Thymus (tissue), 11 donors: Measurements from ENCODE around the gene EMILIN1. TPM values are rescaled to one million over a fixed set of nuclear protein-coding genes. Genes with fewer than 3 reads are reported as not detected.
"Not testable (repeated sequence)": the region's sequence is repeated elsewhere in the genome, so short reads cannot be mapped to it uniquely, and the experiment has no call there.

ENCODE experiments used
- DNase-seq, 9 donors: peaks; one replicate each; pipeline ENCODE4 v3.0.0-alpha.2; 2013; ENCODE audit warnings: low spot score in 9 of 9, low read depth in 6 of 9, missing footprints in 1 of 9
- H3K27ac ChIP-seq, 2 donors: one replicate each; pipeline ENCODE4 v1.5.1; 2013; ENCODE audit warnings: control low read depth in 1 of 2, low read depth in 1 of 2, low read length in 1 of 2, mild to moderate bottlenecking in 1 of 2, moderate library complexity in 1 of 2
- H3K27me3 ChIP-seq, 2 donors: one replicate each; pipeline ENCODE4 v1.5.1; 2013; ENCODE audit warnings: low read length in 1 of 2; ENCODE audit not compliant: control insufficient read depth in 2 of 2, insufficient read depth in 1 of 2
- H3K36me3 ChIP-seq, 2 donors: one replicate each; pipeline ENCODE4 v1.5.1; 2013; ENCODE audit warnings: low read length in 1 of 2, mild to moderate bottlenecking in 1 of 2, moderate library complexity in 1 of 2; ENCODE audit not compliant: control insufficient read depth in 2 of 2, insufficient read depth in 2 of 2
- H3K4me1 ChIP-seq, 2 donors: one replicate each; pipeline ENCODE4 v1.5.1; 2013; ENCODE audit warnings: low read length in 2 of 2; ENCODE audit not compliant: control insufficient read depth in 2 of 2, insufficient read depth in 2 of 2
- H3K4me3 ChIP-seq, 2 donors: one replicate each; pipeline ENCODE4 v1.5.1; 2013; ENCODE audit warnings: low read length in 2 of 2, control low read depth in 1 of 2, mild to moderate bottlenecking in 1 of 2
- H3K9me3 ChIP-seq, 2 donors: one replicate each; pipeline ENCODE4 v1.5.1; 2013; ENCODE audit warnings: low read length in 1 of 2, mild to moderate bottlenecking in 1 of 2; ENCODE audit not compliant: control insufficient read depth in 2 of 2, insufficient read depth in 1 of 2
- WGBS: extraction: QIAGEN DNeasy Blood & Tissue Kit; methylation state at CpG from one replicate; pipeline ENCODE4 v1.1.7; 2013; 5-methylcytosine and 5-hydroxymethylcytosine counted together
- polyA plus RNA-seq: library from polyadenylated mRNA; stranded (reverse); fragments of 200-250 nt; gene quantifications from one replicate; pipeline ENCODE4 v1.2.3, GENCODE V29; 2013
- total RNA-seq: library from RNA; stranded (reverse); fragments of 120-200 nt; gene quantifications from one replicate; pipeline ENCODE4 v1.2.4, GENCODE V29; 2013
- donor health status: healthy.

The EMILIN1 gene
- total and polyA plus RNA-seq, 2 donors: 8.9 to 9.2 TPM

DNA sequence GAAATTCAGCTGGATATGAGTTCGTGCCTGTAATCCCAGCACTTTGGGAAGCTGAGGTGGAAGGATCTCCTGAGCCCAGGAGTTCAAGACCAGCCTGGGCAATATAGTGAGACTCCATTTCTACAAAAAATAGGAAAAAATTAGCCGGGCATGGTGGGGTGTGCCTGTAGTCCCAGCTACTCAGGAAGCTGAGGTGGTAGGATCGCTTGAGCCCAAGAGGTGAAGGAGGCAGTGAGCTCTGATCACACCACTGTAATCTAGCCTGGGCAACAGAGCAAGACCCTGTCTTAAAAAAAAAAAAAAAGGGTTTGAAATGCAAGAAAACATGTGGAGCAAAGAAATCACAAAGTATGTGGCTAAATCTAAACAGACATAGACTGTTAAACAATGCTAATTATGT is 30.7 kb downstream of the EMILIN1 start:
- H3K27me3 ChIP-seq: peaks cover 0 to 8% of the 10 kb centered on the region in 2 donors
- H3K4me1 ChIP-seq: no peaks in the 10 kb centered on the region
- WGBS: 95% methylated on average over 3 of the region's 3 CpGs
- H3K27ac ChIP-seq: no peak overlapping the region
- H3K36me3 ChIP-seq: no peaks in the 10 kb centered on the region
- no peaks in the 10 kb centered on the region for H3K9me3 ChIP-seq
- no peak for DNase-seq
- H3K4me3 ChIP-seq: no peak overlapping the region

- H3K9me3 ChIP-seq, H3K4me3 ChIP-seq, DNase-seq, H3K36me3 ChIP-seq, H3K4me1 ChIP-seq, H3K27ac ChIP-seq: not testable (repeated sequence)
- peaks cover 0 to 15% of the 10 kb centered on the region in 2 donors for H3K27me3 ChIP-seq
- 79% methylated on average over 24 of the region's 24 CpGs for WGBS
These were observed 32.4 kb downstream of the EMILIN1 start for GRCh38 chr2:27110603-27111352.

DNA sequence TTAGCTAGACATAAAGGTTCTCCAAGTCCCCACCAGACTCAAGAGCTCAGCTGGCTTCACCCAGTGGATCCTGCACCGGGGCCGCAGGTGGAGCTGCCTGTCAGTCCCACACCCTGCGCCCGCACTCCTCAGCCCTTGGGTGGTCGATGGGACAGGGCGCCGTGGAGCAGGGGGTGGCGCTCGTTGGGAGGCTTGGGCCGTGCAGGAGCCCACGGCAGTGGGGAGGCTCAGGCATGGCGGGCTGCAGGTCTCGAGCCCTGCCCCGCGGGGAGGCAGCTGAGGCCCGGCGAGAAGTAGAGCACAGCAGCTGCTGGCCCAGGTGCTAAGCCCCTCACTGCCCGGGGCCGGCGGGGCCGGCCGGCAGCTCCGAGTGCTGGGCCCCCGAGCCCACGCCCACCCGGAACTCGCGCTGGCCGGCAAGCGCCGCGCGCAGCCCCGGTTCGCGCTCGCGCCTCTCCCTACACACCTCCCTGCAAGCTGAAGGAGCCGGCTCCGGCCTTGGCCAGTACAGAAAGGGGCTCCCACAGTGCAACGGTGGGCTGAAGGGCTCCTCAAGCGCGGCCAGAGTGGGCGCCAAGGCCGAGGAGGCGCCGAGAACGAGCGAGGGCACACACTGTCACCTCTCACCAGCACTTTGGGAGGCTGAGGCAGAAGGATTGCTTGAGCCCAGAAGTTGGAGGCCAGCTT is 33.1 kb downstream of the EMILIN1 start:
- H3K9me3 ChIP-seq, DNase-seq, H3K4me3 ChIP-seq, H3K27ac ChIP-seq, H3K36me3 ChIP-seq, H3K4me1 ChIP-seq: not testable (repeated sequence)
- H3K27me3 ChIP-seq: peaks cover 0 to 18% of the 10 kb centered on the region in 2 donors
- WGBS: 97% methylated on average over 49 of the region's 49 CpGs

DNA sequence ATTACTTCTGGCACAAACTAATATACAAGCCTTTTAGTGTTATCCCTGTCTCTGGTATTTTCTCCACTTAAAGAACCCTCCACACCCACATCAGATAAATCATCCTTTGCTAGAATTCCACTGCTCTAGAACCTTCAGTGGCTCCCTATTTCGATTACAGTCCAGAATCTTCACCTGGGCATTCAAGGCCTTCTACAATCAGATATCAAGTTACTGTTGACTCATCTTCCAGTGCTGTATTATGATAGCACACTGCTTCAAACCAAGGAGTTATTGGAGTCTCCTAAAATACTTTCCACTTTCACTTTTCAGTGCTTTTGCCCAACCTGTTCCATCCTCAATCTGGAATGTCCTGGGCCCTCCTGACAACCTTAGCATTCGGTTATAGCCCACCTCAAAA is 37.1 kb downstream of the EMILIN1 start:
- Histone ChIP-seq H3K4me1 (peaks cover 0 to 3% of the 10 kb centered on the region in 2 donors), H3K27me3 (peaks cover 23 to 50% of the 10 kb centered on the region in 2 donors), H3K27ac (no peak overlapping the region), H3K36me3 (no peaks in the 10 kb centered on the region), H3K4me3 (no peak overlapping the region), H3K9me3 (no peaks in the 10 kb centered on the region)
- DNase-seq: no peak
- 87% methylated on average over 2 of the region's 2 CpGs for WGBS

GRCh38 chr2:27117995-27118524 is 39.6 kb downstream of the EMILIN1 start:
- H3K9me3 ChIP-seq: no peaks in the 10 kb centered on the region
- H3K36me3 ChIP-seq: no peaks in the 10 kb centered on the region
- peaks cover 0 to 5% of the 10 kb centered on the region in 2 donors for H3K4me1 ChIP-seq
- no peak for DNase-seq
- H3K27me3 ChIP-seq: peaks cover 35 to 75% of the 10 kb centered on the region in 2 donors
- no peak overlapping the region for H3K4me3 ChIP-seq
- no peak overlapping the region for H3K27ac ChIP-seq
- 46% methylated on average over 14 of the region's 14 CpGs for WGBS

DNA sequence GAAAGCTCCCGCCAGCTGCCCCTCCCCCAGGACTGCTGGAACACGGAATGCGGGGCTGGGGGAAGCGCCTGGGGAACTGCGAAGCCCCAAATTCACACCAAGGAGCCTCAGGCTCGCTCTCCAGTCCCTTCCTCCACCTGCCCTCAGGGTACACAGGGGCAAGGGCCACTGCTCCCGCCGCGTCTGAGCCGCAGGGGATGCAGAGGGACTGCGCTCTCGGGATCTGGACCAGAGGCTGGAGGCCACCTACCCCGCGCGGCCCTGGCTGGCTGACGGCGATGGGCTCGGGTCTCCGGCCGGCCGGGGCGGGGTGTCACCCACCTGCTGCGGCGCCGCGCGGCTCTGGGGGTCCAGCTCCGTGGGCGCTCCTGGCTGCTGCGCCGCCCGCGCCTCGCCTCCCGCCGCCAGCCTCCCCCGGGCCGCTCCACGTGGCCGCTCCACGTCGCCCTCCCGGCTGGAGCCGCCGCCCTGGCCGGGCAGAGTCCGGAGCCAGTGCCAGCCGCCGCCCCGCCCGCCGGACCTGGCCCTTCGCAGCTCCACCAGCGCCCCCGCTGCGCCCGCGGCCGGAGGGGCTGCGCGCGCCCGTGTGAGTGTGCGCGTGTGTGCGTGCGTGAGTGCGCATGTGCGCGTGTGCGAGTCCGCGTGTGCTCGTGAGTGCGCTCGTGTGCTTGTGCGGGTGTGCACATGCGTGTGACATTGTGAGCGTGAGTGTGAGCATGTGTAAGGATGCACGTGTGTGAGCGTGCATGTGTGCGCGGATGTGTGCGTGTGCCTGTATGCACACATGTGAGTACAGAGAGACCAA is 40.3 kb downstream of the EMILIN1 start, which contains the start of gene CGREF1:
TSS of gene CGREF1 (minus strand) at position 604 of the 805 bp plus-strand sequence. CDS start 14,762 bp downstream, outside the sequence.
- H3K9me3 ChIP-seq: no peaks in the 10 kb centered on the region
- no peaks in the 10 kb centered on the region for H3K36me3 ChIP-seq
- peaks cover 4 to 11% of the 10 kb centered on the region in 2 donors for H3K4me1 ChIP-seq
- no peak for DNase-seq
- peaks cover 35 to 78% of the 10 kb centered on the region in 2 donors for H3K27me3 ChIP-seq
- no peak within 1 kb of the TSS for H3K27ac ChIP-seq
- H3K4me3 ChIP-seq: peak within 1 kb of the TSS in 1 of 2 donors; percentile 33
- WGBS: 6% methylated on average over 84 of the region's 84 CpGs

GRCh38 chr2:27119330-27119670 is 40.9 kb downstream of the EMILIN1 start:
- DNase-seq, H3K9me3 ChIP-seq, H3K36me3 ChIP-seq, H3K4me3 ChIP-seq, H3K27ac ChIP-seq: not testable (repeated sequence)
- WGBS: 90% methylated on average over 8 of the region's 8 CpGs
- peaks cover 35 to 84% of the 10 kb centered on the region in 2 donors for H3K27me3 ChIP-seq
- peaks cover 5 to 14% of the 10 kb centered on the region in 2 donors for H3K4me1 ChIP-seq

DNA sequence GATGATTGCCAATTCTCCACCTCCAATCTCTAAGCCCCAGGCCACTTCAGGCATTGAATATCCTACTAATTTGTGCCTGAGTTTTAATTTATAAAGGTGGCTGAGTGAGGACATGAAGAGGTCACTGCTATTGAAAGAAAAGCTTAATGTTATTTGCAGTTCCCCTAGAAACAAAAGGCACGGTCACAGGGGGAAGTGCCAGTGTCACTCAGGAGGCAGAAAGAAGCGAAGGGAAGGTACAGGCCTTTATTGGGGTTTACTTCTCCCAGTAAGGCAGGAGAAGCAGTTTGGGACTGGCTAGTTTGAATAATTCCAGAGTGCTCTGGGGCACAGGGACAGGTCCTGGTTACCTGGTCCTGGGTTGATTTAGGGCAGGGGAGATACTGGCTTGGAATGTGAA is 43.5 kb downstream of the EMILIN1 start:
- Histone ChIP-seq H3K27ac (no peak overlapping the region), H3K36me3 (no peaks in the 10 kb centered on the region), H3K4me3 (no peak overlapping the region), H3K9me3 (no peaks in the 10 kb centered on the region), H3K27me3 (peaks cover 35 to 76% of the 10 kb centered on the region in 2 donors), H3K4me1 (peaks cover 5 to 14% of the 10 kb centered on the region in 2 donors)
- no peak for DNase-seq
- 88% methylated on average over 2 of the region's 2 CpGs for WGBS
